T47D (cell line): ENCODE results near the gene CENATAC.
"Not testable (repeated sequence)": the region's sequence is repeated elsewhere in the genome, so short reads cannot be mapped to it uniquely, and the experiment has no call there.

Experiments used
- DNase-seq, 2 experiments: peaks; one replicate each; pipeline versions ENCODE4 v3.0.0 to v3.0.0-alpha.2; 2011 to 2012; ENCODE audit warnings: low read depth in 1 of 2, low spot score in 1 of 2
- JUND ChIP-seq: IDR thresholded peaks from 2 replicates; pipeline ENCODE4 v1.6.1; 2012; ENCODE audit warnings: low read depth
- in situ Hi-C: cut with HindIII; loops from 2 replicates; pipeline ENCODE4 v1.10.0; 2016; ENCODE audit warnings: low sequenced_read_pairs, low pct_unique_long_range_greater_than_20kb

CENATAC gene

GRCh38 chr11:119038884-119039283, 40.9 kb downstream of the CENATAC start:
- in situ Hi-C loops, result no loop called here
- no peak for DNase-seq
- TF ChIP-seq JUND, result no peak

- DNase-seq, result not testable (repeated sequence)
Measured at GRCh38 chr11:119039471-119039870, 41.5 kb downstream of the CENATAC start.

DNA sequence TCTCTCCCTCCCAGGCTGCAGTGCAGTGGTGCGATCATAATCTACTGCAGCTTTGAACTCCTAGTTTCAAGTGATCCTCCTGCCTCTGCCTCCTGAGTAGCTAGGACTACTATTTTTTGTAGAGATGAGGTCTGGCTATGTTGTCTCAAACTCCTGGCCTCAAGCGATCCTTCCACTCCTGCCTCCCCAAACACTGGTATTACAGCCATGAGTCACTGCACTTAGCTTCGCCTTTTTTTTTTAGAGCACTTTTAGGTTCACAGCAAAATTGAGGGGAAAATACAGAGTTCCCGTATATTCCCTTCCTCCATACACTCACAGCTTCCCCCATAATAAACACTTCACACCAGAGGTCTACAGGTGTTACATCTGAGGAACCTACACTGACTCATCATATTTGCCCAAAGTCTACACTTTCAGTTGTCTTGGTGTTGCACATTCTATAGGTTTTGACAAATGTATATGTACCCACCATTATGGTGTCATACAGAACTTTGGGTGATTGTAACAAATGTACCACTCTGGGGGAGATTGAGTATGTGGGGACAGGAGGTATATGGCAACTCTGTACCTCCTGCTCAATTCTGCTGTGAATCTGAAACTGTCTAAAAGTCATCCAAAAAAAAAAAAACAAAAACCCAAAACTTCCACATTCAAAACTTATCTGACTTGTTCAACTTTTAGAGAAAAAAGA, 44.0 kb downstream of the CENATAC start:
- in situ Hi-C loops, result no loop called here
- TF ChIP-seq JUND, result no peak
- no peak for DNase-seq

More at GRCh38 chr11:119039471-119039870, 41.5 kb downstream of the CENATAC start:
- in situ Hi-C loops, result not testable (repeated sequence)

- DNase-seq, result no peak
- TF ChIP-seq JUND, result no peak
- in situ Hi-C loops, result no loop called here
Measured at GRCh38 chr11:119042927-119043326, 45.0 kb downstream of the CENATAC start.

DNA sequence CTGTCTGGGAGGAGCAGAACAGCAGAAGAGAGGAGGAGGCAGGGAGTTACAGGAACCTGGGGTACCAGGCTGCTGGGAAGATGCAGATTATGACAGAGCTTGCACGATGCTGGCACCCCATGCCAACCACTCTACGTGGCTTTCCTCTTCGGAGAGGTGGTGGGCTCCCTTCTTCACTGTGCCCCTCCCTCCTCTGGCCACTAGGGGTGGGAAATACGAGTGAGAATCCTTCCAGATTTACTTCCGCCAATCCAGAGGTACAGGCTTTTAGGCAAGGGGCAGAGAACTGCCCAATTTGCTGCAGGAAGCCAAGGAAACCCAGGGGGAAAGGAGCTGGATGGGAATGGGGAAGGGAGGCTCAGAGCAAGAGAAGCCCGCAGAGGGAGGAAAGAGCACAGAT, 46.8 kb downstream of the CENATAC start:
- in situ Hi-C loops, result no loop called here
- no peak for TF ChIP-seq JUND
- DNase-seq, result no peak

GRCh38 chr11:119046489-119046888, 48.6 kb downstream of the CENATAC start:
- no peak for DNase-seq
- in situ Hi-C loops, result no loop called here
- no peak for TF ChIP-seq JUND

DNA sequence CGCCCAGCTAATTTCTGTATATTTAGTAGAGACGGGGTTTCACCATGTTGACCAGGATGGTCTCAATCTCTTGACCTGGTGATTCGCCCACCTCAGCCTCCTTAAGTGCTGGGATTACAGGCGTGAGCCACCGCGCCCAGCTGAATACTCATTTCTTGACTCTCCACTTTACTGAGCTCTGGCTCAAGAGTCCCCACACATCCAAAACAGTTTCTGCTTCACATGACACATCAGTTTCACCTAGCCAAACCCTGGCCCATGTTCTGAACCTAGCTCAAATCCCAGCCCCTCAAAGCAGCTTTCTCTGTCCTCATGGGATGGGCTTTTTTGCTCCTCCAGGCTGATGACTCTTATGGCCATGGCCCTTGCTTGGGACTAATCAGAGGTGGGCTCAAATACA, 49.3 kb downstream of the CENATAC start:
- in situ Hi-C loops, result no loop called here
- no peak for DNase-seq

DNA sequence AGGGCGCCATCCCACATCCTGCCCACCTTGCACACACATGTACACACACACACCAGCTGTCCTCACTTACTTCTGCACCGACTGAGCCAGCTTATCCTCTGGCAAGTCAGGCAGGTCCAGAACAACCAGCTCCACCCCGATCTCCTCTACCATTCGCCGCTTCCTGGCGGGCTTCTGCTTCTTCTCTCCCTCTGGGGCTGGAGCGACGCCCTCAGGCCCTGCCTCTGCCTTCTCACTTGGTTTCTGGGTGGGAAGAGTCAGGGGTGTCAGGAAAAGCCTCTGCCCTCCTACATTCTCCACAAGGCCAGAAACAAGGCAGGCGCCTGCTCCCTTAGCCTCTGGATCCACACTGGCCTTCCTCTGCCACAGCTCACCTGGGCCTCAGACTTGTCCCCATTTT, 50.7 kb downstream of the CENATAC start:
- TF ChIP-seq JUND, result no peak
- DNase-seq, result no peak
- in situ Hi-C loops, result no loop called here

More for the DNA sequence above, 49.3 kb downstream of the CENATAC start:
- TF ChIP-seq JUND, result no peak

DNA sequence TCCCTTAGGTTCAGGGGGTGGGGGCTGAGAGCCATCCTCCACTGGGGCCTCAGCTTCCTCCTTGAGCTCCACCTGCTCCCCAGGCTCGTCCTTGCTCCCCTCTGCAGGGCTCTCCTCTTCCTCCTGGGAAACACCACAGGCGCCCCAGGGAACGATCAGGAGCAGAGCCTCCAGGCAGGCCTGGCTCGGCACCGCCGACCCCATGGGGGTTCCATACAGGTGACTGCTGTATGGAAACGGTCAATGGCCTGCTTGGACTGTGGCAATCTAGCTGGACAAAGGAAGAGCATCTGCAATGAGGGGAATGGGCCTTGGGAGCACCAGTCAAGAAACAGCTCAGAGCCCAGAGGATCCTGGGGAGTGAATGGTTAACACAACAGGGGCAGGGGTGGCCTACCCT, 51.1 kb downstream of the CENATAC start:
- in situ Hi-C loops, result no loop called here
- DNase-seq, result no peak
- TF ChIP-seq JUND, result no peak

DNA sequence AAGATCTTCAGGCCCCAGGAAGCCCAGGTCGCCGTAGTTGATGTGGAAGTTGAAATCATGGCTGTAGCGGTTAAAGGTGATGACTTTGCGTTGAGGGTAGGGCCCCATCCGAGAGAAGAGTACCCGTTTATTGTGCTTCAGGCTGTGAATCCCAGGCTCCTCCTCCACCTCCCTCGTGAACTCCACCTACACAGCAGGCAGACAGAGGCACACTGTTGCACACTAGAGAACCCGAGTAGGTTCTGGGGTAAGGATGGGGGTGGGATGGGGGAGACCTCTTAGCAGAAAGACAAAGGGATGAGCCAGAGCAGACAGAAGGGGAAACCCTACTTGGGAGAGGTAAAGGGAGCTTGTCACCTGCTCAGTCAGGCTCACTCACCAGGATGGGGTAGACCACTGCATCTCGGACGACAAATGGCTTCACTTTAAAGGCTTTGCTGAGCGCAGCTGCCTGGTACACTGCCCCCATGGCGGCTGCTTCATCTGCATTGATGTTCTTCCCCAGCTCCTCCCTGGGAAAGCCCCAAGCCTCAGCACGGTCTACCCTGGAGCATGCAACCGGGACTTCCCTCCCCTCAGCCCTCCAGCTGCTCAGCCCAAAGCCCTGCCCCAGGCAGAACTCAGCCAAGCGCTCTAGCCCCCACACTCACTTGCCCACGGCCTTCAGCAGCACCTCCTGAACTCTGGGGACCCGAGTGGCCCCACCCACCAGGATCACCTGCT, 53.7 kb downstream of the CENATAC start:
- no peak for TF ChIP-seq JUND
- no peak for DNase-seq
- in situ Hi-C loops, result no loop called here

GRCh38 chr11:119052163-119052814, 54.4 kb downstream of the CENATAC start:
- TF ChIP-seq JUND, result no peak
- DNase-seq, result no peak
- in situ Hi-C loops, result no loop called here

GRCh38 chr11:119054418-119054817, 56.5 kb downstream of the CENATAC start:
- TF ChIP-seq JUND, result no peak
- in situ Hi-C loops, result no loop called here
- no peak for DNase-seq

GRCh38 chr11:119055901-119056300, 58.0 kb downstream of the CENATAC start:
- peak; percentile 39 to 65 for DNase-seq
- in situ Hi-C loops, result no loop called here
- TF ChIP-seq JUND, result no peak
